ENCODE results near the gene BANP.
A peak's percentile ranks its signal among the peaks of the same experiment; 100 is the strongest.

The BANP gene

GRCh38 chr16:87954826-87955225, 3.6 kb downstream of the BANP start:
- TF ChIP-seq CTCF (IDR thresholded peaks at IDR 0.05; ENCODE audit: poor library complexity, severe bottlenecking): no peak
- DNase-seq (ENCODE audit: low spot score): no peak
- no peak overlapping the region for H3K4me3 ChIP-seq (ENCODE audit: severe bottlenecking)
- H3K9me3 ChIP-seq (ENCODE audit: severe bottlenecking): no peaks in the 10 kb centered on the region
- H3K27me3 ChIP-seq (ENCODE audit: insufficient read depth, poor library complexity, severe bottlenecking): no peaks in the 10 kb centered on the region
- H3K4me1 ChIP-seq (ENCODE audit: insufficient read depth, poor library complexity, severe bottlenecking): peaks cover 5% of the 10 kb centered on the region
- no peak overlapping the region for H3K27ac ChIP-seq (ENCODE audit: poor library complexity, severe bottlenecking)
- no peak for ATAC-seq (ENCODE audit: low read depth)
- H3K36me3 ChIP-seq (ENCODE audit: low read depth): peaks cover 33% of the 10 kb centered on the region

DNA sequence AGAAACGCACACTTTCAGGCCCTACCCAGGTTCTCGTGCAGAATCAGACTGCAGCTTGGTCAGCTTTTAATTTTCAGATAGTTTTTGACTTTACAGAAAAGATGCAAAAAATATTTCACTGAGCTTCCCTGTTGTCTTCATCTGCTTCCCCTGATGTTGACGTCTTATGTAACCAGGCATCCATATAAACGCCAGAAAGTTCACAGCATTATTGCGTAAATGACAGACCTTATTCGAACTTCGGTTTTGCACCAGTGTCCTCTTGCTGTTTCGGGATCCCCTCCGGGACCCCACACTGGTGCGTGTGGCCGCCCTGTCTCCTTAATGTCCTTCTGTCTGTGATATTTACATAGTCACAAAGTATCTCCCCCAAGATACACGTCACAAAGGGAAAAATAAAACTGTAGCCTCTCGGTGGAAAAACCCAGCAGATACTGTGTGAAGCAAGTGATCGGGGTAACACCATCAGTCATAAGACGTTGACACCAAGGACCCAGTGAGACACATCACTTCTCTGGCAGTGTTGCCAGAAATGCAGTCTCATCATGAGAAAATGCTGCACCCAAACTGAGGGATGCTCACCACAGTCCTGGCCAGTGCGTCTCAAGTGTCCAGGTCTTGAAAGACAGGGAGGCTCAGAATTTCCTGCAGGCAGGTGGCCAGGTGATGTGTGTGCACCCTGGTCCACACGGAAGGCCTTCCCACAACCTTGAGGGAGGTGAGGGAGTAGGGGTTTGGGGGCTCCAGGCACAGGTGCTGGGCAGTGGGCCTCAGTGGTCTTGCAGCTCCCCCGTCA, 4.3 kb downstream of the BANP start:
- Histone ChIP-seq H3K27ac (ENCODE audit: poor library complexity, severe bottlenecking) (no peak overlapping the region), H3K4me1 (ENCODE audit: insufficient read depth, poor library complexity, severe bottlenecking) (peaks cover 5% of the 10 kb centered on the region), H3K4me3 (ENCODE audit: severe bottlenecking) (no peak overlapping the region), H3K36me3 (ENCODE audit: low read depth) (peaks cover 33% of the 10 kb centered on the region), H3K9me3 (ENCODE audit: severe bottlenecking) (no peaks in the 10 kb centered on the region), H3K27me3 (ENCODE audit: insufficient read depth, poor library complexity, severe bottlenecking) (no peaks in the 10 kb centered on the region)
- no peak for ATAC-seq (ENCODE audit: low read depth)
- no peak for TF ChIP-seq CTCF (IDR thresholded peaks at IDR 0.05; ENCODE audit: poor library complexity, severe bottlenecking)
- no peak for DNase-seq (ENCODE audit: low spot score)

DNA sequence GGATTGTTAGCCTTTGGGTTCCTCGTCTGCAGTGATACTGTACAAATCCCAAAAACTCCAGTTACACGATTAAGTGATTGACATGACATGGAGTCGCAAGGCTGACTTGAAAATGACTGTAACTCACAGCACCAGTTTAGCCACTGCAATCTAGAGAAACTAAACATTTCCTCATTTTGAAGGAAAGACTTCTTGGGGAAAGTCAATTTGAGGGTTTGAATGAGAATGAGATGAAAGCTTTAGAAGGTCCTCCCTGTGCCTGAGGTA, 4.8 kb downstream of the BANP start:
- no peaks in the 10 kb centered on the region for H3K9me3 ChIP-seq (ENCODE audit: severe bottlenecking)
- DNase-seq (ENCODE audit: low spot score) (no peak), ATAC-seq (ENCODE audit: low read depth) (no peak)
- peaks cover 33% of the 10 kb centered on the region for H3K36me3 ChIP-seq (ENCODE audit: low read depth)
- no peak overlapping the region for H3K4me3 ChIP-seq (ENCODE audit: severe bottlenecking)
- no peak for TF ChIP-seq CTCF (IDR thresholded peaks at IDR 0.05; ENCODE audit: poor library complexity, severe bottlenecking)
- H3K27me3 ChIP-seq (ENCODE audit: insufficient read depth, poor library complexity, severe bottlenecking): no peaks in the 10 kb centered on the region
- H3K27ac ChIP-seq (ENCODE audit: poor library complexity, severe bottlenecking): no peak overlapping the region
- peaks cover 5% of the 10 kb centered on the region for H3K4me1 ChIP-seq (ENCODE audit: insufficient read depth, poor library complexity, severe bottlenecking)

GRCh38 chr16:87956365-87957231, 5.4 kb downstream of the BANP start:
- Histone ChIP-seq H3K27me3 (ENCODE audit: insufficient read depth, poor library complexity, severe bottlenecking) (no peaks in the 10 kb centered on the region), H3K36me3 (ENCODE audit: low read depth) (peaks cover 33% of the 10 kb centered on the region), H3K4me1 (ENCODE audit: insufficient read depth, poor library complexity, severe bottlenecking) (peaks cover 5% of the 10 kb centered on the region), H3K27ac (ENCODE audit: poor library complexity, severe bottlenecking) (no peak overlapping the region), H3K9me3 (ENCODE audit: severe bottlenecking) (no peaks in the 10 kb centered on the region), H3K4me3 (ENCODE audit: severe bottlenecking) (no peak overlapping the region)
- DNase-seq (ENCODE audit: low spot score): no peak
- ATAC-seq (ENCODE audit: low read depth): peak; percentile 41; the same call in 1 of the 3 replicates
- peak; percentile 34 for TF ChIP-seq CTCF (IDR thresholded peaks at IDR 0.05; ENCODE audit: poor library complexity, severe bottlenecking)

All from RWPE2 (cell line).